C4-2B (cell line): ENCODE data around the gene NBAS.

Experiments
- ZFX ChIP-seq: fragments of 450-650 bp; IDR thresholded peaks from 2 replicates; pipeline ENCODE4 v1.6.1; 2017
- TF ChIP-seq, protein P1 (sequence below): fragments of 450-650 bp; conservative IDR thresholded peaks from 2 replicates; pipeline ENCODE4 v1.5.1; 2017; ENCODE audit warnings: mild to moderate bottlenecking

DNA sequence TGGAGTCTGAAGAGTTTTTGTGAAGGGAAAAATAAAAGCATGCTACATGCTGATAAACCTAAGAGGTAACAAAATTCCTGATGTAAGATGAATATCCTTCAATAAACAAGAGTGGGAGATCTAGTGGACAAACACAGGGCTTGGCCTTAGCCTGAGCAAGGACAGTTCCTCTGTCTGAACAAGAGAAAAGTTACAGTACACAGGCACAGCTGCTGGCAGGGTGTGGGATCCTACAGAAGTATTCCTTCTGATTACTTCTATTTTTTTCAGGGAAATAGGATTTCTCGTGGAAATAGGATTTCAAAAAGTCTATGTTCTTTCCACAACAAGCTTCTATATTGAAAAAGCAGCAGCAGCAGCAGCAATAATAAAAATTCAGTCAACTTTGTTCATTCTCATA lies 54.1 kb downstream of the NBAS start:
- TF ChIP-seq, protein P1, sequence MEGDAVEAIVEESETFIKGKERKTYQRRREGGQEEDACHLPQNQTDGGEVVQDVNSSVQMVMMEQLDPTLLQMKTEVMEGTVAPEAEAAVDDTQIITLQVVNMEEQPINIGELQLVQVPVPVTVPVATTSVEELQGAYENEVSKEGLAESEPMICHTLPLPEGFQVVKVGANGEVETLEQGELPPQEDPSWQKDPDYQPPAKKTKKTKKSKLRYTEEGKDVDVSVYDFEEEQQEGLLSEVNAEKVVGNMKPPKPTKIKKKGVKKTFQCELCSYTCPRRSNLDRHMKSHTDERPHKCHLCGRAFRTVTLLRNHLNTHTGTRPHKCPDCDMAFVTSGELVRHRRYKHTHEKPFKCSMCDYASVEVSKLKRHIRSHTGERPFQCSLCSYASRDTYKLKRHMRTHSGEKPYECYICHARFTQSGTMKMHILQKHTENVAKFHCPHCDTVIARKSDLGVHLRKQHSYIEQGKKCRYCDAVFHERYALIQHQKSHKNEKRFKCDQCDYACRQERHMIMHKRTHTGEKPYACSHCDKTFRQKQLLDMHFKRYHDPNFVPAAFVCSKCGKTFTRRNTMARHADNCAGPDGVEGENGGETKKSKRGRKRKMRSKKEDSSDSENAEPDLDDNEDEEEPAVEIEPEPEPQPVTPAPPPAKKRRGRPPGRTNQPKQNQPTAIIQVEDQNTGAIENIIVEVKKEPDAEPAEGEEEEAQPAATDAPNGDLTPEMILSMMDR: no peak
- TF ChIP-seq ZFX: no peak
